ENCODE results near the gene COX8C.

DNA sequence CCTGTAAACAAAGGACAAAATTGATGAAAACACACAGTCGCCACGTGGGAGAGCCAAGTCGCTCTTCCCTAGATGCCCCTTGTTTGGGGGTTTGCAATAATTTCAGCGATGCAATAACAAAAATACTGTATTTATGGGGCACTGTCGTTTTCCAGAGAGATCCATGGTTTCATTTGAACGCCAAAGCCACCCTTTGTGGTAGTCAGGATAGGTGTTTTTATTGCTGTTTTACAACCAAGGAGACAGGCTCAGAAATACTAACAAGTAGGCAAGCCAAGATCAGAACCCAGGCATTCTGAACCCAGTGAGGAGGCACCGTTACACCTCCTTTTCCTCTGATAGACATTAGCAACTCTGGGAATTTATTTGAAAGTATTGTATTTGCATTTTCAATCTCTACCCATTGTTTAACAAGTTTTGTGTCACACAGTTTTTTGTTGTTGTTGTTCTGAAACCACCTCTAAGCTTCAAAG lies 13.3 kb upstream of the COX8C start:
- TF ChIP-seq ATF7 (IDR thresholded peaks at IDR 0.05; ENCODE audit: low read depth) (no peak), BHLHE40 (IDR thresholded peaks at IDR 0.05; ENCODE audit: borderline replicate concordance in 1 of 2, low read depth in 2 of 2, low read length in 1 of 2) (no peak), MXI1 (IDR thresholded peaks at IDR 0.05; ENCODE audit: low read depth, low read length) (no peak), SPI1 (IDR thresholded peaks at IDR 0.05; ENCODE audit: borderline replicate concordance, insufficient read depth, low read depth, low read length) (no peak)
- TF ChIP-seq, protein P1, sequence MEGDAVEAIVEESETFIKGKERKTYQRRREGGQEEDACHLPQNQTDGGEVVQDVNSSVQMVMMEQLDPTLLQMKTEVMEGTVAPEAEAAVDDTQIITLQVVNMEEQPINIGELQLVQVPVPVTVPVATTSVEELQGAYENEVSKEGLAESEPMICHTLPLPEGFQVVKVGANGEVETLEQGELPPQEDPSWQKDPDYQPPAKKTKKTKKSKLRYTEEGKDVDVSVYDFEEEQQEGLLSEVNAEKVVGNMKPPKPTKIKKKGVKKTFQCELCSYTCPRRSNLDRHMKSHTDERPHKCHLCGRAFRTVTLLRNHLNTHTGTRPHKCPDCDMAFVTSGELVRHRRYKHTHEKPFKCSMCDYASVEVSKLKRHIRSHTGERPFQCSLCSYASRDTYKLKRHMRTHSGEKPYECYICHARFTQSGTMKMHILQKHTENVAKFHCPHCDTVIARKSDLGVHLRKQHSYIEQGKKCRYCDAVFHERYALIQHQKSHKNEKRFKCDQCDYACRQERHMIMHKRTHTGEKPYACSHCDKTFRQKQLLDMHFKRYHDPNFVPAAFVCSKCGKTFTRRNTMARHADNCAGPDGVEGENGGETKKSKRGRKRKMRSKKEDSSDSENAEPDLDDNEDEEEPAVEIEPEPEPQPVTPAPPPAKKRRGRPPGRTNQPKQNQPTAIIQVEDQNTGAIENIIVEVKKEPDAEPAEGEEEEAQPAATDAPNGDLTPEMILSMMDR (IDR thresholded peaks at IDR 0.05 in 2 of 3, conservative IDR thresholded peaks at IDR 0.05 in 1 of 3; ENCODE audit: control insufficient read depth in 2 of 3, extremely low read depth in 1 of 3, insufficient read depth in 1 of 3, low read depth in 3 of 3, low read length in 3 of 3), result no peak
- TF ChIP-seq, protein P2, sequence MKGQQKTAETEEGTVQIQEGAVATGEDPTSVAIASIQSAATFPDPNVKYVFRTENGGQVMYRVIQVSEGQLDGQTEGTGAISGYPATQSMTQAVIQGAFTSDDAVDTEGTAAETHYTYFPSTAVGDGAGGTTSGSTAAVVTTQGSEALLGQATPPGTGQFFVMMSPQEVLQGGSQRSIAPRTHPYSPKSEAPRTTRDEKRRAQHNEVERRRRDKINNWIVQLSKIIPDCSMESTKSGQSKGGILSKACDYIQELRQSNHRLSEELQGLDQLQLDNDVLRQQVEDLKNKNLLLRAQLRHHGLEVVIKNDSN (IDR thresholded peaks at IDR 0.05; ENCODE audit: borderline replicate concordance, extremely low read length, insufficient read depth, low read depth, low read length), result no peak

Data from GM12878 (cell line).